Peyer's patch (tissue), 4 donors: Measurements from ENCODE around the gene CHST8.

Source experiments
- POLR2A ChIP-seq, 2 donors: fragments of 450-650 bp; IDR thresholded peaks; one replicate each; pipeline ENCODE4 v1.5.1; 2017; ENCODE audit warnings: antibody characterized with exemption in 2 of 2, mild to moderate bottlenecking in 2 of 2, moderate library complexity in 2 of 2
- TF ChIP-seq, protein P1 (sequence below), 6 experiments: fragments of 450-650 bp in 4 of 6; fragments of 200-600 bp in 2 of 6; sonication (generic) in 1 of 6; IDR thresholded peaks; one replicate each; pipeline ENCODE4 v1.5.1; 2017 to 2019; ENCODE audit warnings: antibody characterized with exemption in 6 of 6, mild to moderate bottlenecking in 3 of 6, moderate library complexity in 1 of 6

DNA sequence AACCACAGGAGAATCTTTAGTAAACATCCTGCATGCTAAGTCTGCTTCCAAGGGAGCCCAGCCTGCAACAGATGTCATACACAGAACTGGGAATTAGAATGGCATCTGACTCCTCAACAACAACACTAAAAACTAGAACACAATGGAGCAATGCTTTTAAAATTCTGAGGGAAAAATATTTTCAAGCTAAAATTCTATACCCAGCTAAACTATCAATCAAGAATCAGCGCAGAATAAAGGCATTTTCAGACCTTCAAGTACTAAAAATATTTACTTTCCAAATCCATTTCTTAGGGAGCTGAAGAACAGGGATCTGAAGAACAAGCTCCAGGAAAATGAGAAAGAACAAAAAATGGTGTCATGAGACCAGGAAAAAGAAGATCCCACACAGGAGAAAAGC is 46.9 kb upstream of the CHST8 start:
- no peak for TF ChIP-seq POLR2A (IDR thresholded peaks at IDR 0.05)
- TF ChIP-seq, protein P1, sequence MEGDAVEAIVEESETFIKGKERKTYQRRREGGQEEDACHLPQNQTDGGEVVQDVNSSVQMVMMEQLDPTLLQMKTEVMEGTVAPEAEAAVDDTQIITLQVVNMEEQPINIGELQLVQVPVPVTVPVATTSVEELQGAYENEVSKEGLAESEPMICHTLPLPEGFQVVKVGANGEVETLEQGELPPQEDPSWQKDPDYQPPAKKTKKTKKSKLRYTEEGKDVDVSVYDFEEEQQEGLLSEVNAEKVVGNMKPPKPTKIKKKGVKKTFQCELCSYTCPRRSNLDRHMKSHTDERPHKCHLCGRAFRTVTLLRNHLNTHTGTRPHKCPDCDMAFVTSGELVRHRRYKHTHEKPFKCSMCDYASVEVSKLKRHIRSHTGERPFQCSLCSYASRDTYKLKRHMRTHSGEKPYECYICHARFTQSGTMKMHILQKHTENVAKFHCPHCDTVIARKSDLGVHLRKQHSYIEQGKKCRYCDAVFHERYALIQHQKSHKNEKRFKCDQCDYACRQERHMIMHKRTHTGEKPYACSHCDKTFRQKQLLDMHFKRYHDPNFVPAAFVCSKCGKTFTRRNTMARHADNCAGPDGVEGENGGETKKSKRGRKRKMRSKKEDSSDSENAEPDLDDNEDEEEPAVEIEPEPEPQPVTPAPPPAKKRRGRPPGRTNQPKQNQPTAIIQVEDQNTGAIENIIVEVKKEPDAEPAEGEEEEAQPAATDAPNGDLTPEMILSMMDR (IDR thresholded peaks at IDR 0.05) = no peak
